Measurements from ENCODE around the gene ZNF678.
"Not testable (repeated sequence)": the region's sequence is repeated elsewhere in the genome, so short reads cannot be mapped to it uniquely, and the experiment has no call there.

The ZNF678 gene

GRCh38 chr1:227551881-227552280 lies 11.5 kb upstream of the ZNF678 start:
- not testable (repeated sequence) for DNase-seq, ATAC-seq

DNA sequence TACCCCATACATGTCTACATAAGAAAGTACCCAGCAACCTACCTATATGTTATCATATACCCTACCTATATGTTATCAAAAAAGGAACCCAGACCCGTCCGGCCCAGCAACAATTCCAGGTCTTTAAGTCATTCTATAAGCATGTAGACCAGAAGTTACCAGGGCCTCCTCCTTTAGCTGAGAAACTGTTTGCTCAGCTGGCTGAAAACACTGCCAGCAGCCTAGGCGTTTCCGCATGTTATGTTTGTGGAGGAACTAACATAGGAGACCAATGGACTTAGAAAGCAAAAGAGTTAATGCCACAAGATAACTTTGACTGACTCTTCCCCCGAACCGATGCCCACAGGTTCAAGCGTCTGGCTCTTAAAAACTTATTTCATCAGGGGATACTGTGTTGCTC lies 7.1 kb upstream of the ZNF678 start:
- ATAC-seq (no peak), DNase-seq (no peak)

DNA sequence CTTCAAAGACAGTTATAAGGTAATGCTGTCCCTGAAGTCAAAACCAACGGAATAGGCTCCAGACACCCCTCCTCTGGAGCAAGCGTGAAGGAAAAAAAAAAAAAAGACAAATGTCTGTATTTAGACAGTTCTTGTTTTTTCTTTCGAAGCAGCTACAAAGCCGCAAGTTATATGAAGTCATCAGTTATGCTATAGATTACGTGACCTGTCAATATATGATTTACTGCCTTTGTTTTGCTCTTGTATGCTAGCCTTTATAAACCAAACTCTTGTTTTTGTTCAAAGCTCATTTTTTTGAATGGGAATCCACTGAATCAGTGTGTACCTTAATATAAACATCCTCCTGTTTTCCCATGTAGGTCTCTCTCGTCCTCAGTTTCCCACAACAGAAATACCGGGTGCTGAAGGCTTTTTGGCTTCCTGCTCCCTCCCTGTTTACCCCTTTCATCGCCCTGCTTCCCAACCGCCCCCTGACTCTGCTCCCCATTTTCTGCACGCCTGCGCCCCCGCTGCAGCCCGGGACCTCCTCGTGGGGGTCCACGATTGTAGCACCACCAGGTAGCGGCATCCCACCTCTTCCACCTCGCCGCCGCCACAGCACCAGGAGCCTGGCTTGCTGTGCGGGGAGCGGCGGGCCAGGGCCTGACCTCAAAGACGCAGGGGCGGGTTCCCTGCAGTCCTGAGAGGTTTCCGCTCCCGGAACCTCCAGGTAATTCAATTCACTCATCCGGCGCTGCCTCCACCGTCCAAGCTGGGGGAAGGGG lies 5.2 kb upstream of the ZNF678 start:
- DNase-seq (no peak), ATAC-seq (no peak)

DNA sequence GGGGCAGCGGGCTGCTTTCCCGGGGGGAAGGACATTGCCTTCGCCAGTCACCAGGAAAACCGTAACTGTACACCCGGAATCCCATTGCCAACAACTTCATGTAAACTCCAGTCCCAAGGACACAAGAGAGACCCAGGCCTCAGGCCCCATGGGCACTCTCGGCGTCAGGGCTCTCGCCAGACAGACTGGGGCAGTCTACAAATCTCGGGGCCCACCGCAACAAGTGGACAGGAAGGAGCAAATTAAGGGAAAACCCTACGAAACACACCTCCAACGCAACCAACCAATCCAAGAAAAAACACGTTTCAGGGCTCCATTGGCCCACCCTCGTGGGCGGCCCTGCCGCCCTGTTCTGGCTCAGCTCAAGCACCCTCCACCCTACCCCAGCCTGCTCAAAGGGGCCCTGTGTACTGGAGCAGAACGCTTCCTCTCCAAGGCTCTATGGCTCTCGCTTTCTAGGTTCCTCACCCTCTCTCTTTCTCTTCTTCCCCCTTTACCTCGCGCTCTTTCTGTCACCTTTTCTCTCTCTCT lies 4.6 kb upstream of the ZNF678 start:
- ATAC-seq = no peak

GRCh38 chr1:227559499-227559898 lies 3.9 kb upstream of the ZNF678 start:
- ATAC-seq (no peak), DNase-seq (no peak)

More for the DNA sequence above, 4.6 kb upstream of the ZNF678 start:
- no peak for DNase-seq

GRCh38 chr1:227559926-227560325 lies 3.4 kb upstream of the ZNF678 start:
- DNase-seq = no peak
- no peak for ATAC-seq

- DNase-seq (no peak), ATAC-seq (no peak)
Observed at GRCh38 chr1:227560393-227561173, 2.8 kb upstream of the ZNF678 start.

- no peak for DNase-seq
- no peak for ATAC-seq
Observed at GRCh38 chr1:227561241-227561907, 2.0 kb upstream of the ZNF678 start.

DNA sequence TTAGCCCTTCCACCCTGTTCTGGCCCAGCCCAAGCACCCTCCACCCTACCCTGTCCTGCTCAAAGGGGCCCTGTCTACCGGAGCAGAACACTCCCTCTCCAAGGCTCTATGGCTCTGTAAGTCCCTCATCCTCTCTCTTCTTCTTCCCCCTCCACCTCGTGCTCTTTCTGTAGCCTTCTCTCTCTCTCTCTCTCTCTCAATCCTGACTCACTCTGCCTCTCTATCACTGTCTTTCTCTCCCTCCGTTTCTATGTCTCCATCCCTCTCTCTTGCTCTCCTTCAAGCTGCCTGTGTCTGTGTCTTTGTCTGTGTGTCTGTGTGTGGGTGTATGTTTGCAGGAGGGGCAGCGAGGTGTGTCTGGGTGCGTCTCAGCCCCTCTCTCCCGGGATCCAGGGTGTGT lies 1.3 kb upstream of the ZNF678 start:
- ATAC-seq = no peak

DNA sequence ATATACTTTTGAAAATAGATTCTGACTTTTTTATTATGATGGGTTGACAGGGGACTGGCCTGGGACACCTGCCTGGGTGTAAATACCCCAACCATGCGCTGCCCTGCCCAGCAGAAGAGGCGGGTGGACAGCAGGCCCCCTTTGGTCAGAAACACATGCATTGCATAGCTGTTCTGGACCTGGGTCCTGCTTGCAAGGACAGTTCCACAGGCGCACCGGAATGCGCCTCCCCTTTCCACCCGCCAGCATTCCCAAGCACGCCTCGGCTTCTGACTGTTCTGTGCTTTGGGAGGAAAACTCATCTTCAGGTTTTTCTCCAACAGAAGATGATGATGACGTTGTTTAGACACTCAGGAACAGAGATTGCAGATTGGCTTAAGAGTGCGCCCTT lies 428 bp upstream of the ZNF678 start:
- DNase-seq (no peak), ATAC-seq (no peak)

More for the DNA sequence above, 1.3 kb upstream of the ZNF678 start:
- DNase-seq = no peak

DNA sequence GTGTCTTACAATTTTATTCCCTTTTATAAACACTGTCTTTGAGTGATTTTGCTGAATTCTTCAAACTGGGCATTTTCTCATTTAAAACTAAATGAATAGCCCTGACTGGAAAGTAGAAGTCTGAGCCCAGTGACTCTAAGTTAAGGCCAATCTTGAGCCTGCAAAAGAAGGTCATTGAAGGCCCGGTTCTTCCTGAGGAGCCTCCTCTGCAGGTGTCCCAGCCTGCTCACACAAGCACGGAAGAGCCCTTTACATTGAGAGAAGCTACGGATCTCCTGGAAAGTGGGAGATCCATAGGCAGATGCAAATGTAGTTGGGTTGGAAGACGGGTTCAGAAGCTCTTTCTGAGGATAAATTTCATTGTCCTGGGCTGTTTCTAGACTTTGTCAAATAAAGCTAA lies 3.9 kb downstream of the ZNF678 start:
- DNase-seq (no peak), ATAC-seq (no peak)

GRCh38 chr1:227568593-227568992 lies 5.2 kb downstream of the ZNF678 start:
- ATAC-seq (no peak), DNase-seq (no peak)

- ATAC-seq (no peak), DNase-seq (no peak)
Observed at GRCh38 chr1:227572752-227573151, 9.4 kb downstream of the ZNF678 start.

DNA sequence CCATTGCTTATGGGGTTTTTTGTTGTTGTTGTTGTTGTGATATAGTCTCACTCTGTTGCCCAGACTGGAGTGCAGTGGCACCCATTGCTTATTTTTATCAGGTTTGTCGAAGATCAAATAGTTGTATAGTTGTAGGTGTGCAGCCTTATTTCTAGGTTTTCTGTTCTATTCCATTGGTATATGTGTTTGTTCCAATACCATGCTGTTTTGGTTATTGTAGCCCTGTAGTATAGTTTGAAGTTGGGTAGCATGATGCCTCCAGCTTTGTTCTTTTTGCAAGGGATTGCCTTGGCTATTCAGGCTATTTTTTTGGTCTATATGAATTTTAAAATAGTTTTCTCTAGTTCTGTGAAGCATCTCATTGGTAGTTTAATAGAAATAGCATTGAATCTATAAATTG lies 11.6 kb downstream of the ZNF678 start:
- no peak for ATAC-seq
- no peak for DNase-seq

DNA sequence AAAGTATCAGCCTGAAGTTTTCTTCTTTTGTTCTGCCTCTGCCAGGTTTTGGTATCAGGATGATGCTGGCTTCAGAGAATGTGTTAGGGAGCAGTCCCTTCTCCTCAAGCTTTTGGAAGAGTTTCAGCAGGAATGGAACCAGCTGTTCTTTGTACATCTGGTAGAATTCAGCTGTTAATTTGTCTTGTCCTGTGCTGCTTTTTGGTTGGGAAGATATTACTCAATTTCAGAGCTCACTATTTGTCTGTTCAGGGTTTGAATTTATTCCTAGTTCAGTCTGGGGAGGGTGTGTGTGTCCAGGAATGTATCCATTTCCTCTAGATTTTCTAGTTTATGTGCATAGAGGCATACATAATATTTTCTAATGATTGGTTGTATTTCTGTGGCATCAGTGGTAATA lies 12.8 kb downstream of the ZNF678 start:
- no peak for DNase-seq
- ATAC-seq = no peak

- DNase-seq (no peak), ATAC-seq (no peak)
Observed at GRCh38 chr1:227577500-227577899, 14.1 kb downstream of the ZNF678 start.

GRCh38 chr1:227583354-227583753 lies 20.0 kb downstream of the ZNF678 start:
- DNase-seq = no peak
- ATAC-seq = no peak

- no peak for ATAC-seq
- no peak for DNase-seq
Observed at GRCh38 chr1:227586733-227587132, 23.4 kb downstream of the ZNF678 start.

DNA sequence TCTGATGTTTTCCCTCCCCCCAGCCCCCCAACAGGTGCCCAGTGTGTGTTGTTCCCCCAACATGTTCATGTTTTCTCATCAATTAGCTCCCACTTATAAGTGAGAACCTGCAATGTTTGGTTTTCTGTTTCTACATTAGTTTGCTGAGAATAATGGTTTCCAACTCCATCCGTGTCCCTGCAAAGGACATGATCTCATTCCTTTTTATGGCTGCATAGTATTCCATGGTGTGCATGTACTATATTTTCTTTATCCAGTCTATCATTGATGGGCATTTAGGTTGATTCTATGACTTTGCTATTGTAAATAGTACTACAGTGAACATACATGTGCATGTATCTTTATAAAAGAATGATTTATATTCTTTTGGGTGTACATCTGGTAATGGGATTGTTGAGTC lies 24.6 kb downstream of the ZNF678 start:
- DNase-seq (no peak), ATAC-seq (no peak)

GRCh38 chr1:227588769-227589168 lies 25.4 kb downstream of the ZNF678 start:
- DNase-seq, ATAC-seq: not testable (repeated sequence)

DNA sequence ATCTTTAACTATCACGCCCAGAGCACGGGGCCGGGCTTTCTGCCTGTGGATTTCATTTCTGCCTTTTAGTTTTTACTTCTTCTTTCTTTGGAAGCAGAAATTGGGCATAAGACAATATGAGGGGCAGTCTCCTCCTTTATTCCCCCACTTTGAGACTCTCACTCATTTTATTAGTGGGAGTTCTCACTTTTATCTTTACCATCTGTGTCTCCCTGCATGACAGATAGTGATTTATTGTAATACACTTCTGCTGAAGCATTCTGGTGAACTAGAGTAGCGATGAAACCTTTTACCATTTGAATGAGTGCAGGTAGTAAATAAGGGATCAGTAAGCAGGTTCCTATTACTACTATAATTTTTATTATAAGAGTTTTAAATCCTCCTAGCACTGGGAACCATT lies 26.4 kb downstream of the ZNF678 start:
- not testable (repeated sequence) for DNase-seq, ATAC-seq

- not testable (repeated sequence) for ATAC-seq, DNase-seq
Observed at GRCh38 chr1:227596222-227596621, 32.9 kb downstream of the ZNF678 start.

DNA sequence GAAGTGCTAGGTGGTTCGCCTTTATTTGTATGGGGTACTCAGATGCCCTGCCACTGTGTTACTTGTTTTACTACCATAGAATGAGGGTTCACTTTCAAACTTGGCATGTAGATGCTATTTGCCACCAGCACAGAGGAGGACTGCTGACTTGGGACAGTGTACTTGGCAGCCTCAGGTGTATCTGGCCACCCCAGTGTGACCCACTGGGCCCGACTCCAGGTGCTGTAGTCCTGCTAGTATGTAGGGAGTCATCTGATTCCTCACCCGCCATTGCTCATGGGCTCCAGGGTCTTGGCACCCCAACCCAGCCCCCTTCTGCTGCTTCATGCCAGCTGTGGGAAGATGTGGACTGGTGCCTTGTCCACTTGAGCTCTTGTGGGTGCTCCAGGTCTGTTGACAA lies 40.0 kb downstream of the ZNF678 start:
- ATAC-seq (no peak), DNase-seq (no peak)

All from stimulated activated naive CD8-positive, alpha-beta T cell treated with anti-CD3 and anti-CD28 coated beads, Interleukin-15, Interleukin-2, amounts not matched to agents 100 U/mL and 50 U/mL, for 24 hours (primary cell).